ENCODE measurements around the gene PRCD. TPM values are rescaled to one million over a fixed set of nuclear protein-coding genes. Genes with fewer than 3 reads are reported as not detected.
"Not testable (repeated sequence)": the region's sequence is repeated elsewhere in the genome, so short reads cannot be mapped to it uniquely, and the experiment has no call there.

Gene PRCD
- total RNA-seq, 1 donor from 2014 or later = 3.3 TPM

GRCh38 chr17:76515274-76515949 lies 24.4 kb upstream of the PRCD start:
- no peaks in the 10 kb centered on the region for H3K9me3 Mint-ChIP-seq
- peaks cover 10% of the 10 kb centered on the region for H3K27me3 Mint-ChIP-seq
- no peak for TF ChIP-seq CTCF (conservative IDR thresholded peaks at IDR 0.05)
- no peak overlapping the region for H3K27ac Mint-ChIP-seq
- no peak for DNase-seq (ENCODE audit: extremely low spot score, unreplicated experiment)
- no peaks in the 10 kb centered on the region for H3K4me1 Mint-ChIP-seq (ENCODE audit: unreplicated experiment)
- H3K4me3 Mint-ChIP-seq = no peak overlapping the region
- H3K36me3 Mint-ChIP-seq = no peaks in the 10 kb centered on the region

- Mint-ChIP-seq H3K27me3 (peaks cover 21% of the 10 kb centered on the region), H3K4me3 (no peak overlapping the region), H3K27ac (no peak overlapping the region), H3K36me3 (no peaks in the 10 kb centered on the region), H3K4me1 (ENCODE audit: unreplicated experiment) (no peaks in the 10 kb centered on the region), H3K9me3 (no peaks in the 10 kb centered on the region)
- no peak for DNase-seq (ENCODE audit: extremely low spot score, unreplicated experiment)
- TF ChIP-seq CTCF (conservative IDR thresholded peaks at IDR 0.05) = no peak
Measured at GRCh38 chr17:76517638-76518038, 22.2 kb upstream of the PRCD start.

- H3K27me3 Mint-ChIP-seq = peaks cover 26% of the 10 kb centered on the region
- H3K4me3 Mint-ChIP-seq = no peak overlapping the region
- peaks cover 5% of the 10 kb centered on the region for H3K4me1 Mint-ChIP-seq (ENCODE audit: unreplicated experiment)
- H3K27ac Mint-ChIP-seq = no peak overlapping the region
- no peaks in the 10 kb centered on the region for H3K9me3 Mint-ChIP-seq
- no peaks in the 10 kb centered on the region for H3K36me3 Mint-ChIP-seq
- TF ChIP-seq CTCF (conservative IDR thresholded peaks at IDR 0.05) = no peak
- DNase-seq (ENCODE audit: extremely low spot score, unreplicated experiment) = no peak
Measured at GRCh38 chr17:76519048-76519966, 20.5 kb upstream of the PRCD start.

GRCh38 chr17:76521262-76521661 lies 18.6 kb upstream of the PRCD start:
- Mint-ChIP-seq H3K27me3 (peaks cover 33% of the 10 kb centered on the region), H3K27ac (no peak overlapping the region), H3K4me3 (no peak overlapping the region), H3K36me3 (no peaks in the 10 kb centered on the region), H3K4me1 (ENCODE audit: unreplicated experiment) (peaks cover 15% of the 10 kb centered on the region), H3K9me3 (no peaks in the 10 kb centered on the region)
- DNase-seq (ENCODE audit: extremely low spot score, unreplicated experiment) = no peak
- TF ChIP-seq CTCF (conservative IDR thresholded peaks at IDR 0.05) = no peak

- H3K4me3 Mint-ChIP-seq; DNase-seq (ENCODE audit: extremely low spot score, unreplicated experiment); H3K9me3 Mint-ChIP-seq; H3K36me3 Mint-ChIP-seq; H3K27ac Mint-ChIP-seq: not testable (repeated sequence)
- H3K27me3 Mint-ChIP-seq = peaks cover 33% of the 10 kb centered on the region
- H3K4me1 Mint-ChIP-seq (ENCODE audit: unreplicated experiment) = peaks cover 15% of the 10 kb centered on the region
Measured at GRCh38 chr17:76521683-76522082, 18.2 kb upstream of the PRCD start.
